GM12873 (cell line): ENCODE results near the gene ANKRD29.

Source experiments
- TF ChIP-seq, protein P1 (sequence below): IDR thresholded peaks from 2 replicates; pipeline ENCODE4 v1.5.1; 2012; ENCODE audit warnings: low read depth, mild to moderate bottlenecking, moderate library complexity, low read length, control low read depth; ENCODE audit not compliant: insufficient read depth; ENCODE audit errors: missing control alignments

Gene ANKRD29

DNA sequence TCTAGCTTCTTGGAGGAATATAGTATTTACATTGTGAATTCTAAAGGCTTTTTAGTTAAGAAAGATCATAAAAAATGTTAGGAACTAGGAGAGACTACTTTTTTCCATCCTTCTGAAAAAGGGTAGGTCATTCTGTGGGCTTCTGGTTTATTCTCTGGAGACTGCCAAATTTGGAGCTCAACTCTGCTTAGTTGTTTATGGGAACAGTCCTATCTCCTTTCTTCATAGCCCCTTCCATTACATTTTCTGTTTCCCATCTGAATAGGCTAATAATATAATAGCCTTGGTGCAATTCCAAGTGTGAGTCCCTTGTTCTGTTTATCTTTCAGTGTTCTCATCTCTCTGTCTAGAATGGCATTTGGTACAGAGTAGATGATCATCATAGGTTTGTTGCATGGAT is 42.1 kb upstream of the ANKRD29 start:
- TF ChIP-seq, protein P1, sequence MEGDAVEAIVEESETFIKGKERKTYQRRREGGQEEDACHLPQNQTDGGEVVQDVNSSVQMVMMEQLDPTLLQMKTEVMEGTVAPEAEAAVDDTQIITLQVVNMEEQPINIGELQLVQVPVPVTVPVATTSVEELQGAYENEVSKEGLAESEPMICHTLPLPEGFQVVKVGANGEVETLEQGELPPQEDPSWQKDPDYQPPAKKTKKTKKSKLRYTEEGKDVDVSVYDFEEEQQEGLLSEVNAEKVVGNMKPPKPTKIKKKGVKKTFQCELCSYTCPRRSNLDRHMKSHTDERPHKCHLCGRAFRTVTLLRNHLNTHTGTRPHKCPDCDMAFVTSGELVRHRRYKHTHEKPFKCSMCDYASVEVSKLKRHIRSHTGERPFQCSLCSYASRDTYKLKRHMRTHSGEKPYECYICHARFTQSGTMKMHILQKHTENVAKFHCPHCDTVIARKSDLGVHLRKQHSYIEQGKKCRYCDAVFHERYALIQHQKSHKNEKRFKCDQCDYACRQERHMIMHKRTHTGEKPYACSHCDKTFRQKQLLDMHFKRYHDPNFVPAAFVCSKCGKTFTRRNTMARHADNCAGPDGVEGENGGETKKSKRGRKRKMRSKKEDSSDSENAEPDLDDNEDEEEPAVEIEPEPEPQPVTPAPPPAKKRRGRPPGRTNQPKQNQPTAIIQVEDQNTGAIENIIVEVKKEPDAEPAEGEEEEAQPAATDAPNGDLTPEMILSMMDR = no peak

DNA sequence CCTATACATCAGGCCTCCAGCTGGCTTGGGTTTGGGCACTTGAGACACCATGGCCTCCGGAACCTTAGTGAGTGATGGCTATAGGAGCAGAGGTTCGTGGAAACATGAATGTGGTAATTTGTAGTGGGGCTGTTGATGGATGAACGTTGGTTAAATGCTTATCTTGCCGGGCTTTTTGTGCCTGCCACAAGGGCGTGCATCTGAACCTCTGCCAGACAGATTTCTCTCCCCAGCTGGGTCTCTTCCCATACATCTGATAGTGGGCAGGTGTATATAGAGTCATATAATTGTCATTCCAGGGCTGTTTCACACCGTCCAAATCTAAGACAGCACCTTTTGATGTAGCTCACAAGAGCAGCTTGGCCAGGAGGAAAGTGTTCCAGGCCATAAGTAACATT is 41.3 kb upstream of the ANKRD29 start:
- TF ChIP-seq, protein P1 = no peak

DNA sequence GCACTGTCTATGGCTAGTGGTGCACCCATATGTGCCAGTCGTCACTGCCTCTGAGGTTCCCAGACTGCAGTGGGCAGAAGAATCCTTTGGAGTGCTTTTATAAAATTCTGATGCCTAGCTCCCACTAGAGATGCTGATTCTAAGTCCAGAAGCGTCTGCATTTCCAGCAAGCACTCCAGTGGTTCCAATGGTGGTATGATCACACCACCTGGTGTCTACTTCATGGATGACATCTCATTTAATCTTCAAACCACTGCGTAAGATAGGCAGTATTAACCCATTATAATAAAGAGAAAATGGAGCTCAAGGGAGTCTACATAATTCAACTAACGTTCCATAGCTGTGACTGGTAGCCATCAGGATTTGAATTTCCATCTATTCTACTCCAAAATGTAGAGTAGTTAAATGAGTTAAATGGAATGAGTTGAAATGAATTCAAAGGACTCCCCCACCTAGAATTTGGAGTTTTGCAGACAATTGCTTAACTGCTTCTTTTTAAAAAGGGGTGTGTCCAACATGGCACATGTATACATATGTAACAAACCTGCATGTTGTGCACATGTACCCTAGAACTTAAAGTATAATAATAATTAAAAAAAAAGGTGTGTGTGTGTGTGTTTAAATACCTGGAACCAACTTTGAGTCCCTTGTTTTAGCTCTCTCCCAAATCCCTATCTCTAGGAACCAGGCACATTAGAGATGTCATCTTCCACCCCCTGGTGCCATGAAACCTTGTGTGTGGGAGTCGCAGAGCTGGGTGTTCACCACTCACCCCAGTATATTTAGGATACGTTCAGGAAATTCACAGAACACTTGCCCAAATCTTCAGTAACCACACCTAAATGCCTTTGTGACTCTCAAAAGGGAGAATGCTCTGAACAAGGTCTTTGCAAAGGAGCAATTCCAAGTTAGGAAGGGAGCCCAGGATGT is 40.6 kb upstream of the ANKRD29 start:
- TF ChIP-seq, protein P1 = peak; percentile 47

DNA sequence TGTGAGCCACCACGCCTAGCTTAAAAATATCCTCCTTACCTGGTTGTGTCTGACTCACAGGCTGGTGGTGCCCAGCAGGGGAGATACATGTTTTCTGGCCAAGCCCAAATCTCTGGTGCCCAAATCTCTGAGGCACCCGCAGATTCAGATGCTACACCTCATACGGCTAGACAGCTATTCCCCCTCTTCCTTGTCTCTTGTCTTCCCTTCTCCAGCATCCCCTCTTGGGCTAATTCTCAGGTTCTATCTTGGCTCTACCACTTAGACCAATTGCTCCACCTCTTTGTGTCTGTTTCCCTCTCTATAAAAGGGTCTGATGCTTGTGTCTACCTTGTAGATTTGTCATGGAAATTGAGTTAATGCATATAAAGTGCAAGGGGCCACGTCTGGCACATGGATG is 39.9 kb upstream of the ANKRD29 start:
- TF ChIP-seq, protein P1 = no peak

DNA sequence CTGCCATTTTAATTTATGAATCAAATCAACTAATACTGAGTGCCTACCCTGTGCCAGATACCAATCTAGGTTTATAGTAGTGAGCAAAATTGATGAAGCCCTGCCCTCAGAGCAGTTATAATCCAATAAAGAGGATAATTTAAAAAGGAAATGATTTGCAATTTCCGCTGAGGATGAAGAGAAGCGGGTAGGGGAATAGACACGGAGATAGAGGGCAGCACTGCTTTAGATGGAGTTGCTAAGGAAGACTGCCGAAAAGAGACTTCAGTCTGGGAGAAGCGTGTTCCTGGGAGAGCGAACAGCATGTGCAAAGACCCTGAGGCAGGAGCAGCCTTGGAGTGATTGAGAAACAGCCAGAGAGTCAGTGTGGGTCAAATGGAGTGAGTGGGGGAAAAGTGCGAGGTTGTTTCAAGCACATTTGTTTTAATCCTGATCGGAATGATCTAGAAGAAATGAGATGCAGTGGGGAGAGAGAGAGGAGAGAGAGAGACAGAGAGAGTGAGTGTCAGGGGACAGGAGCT is 38.9 kb upstream of the ANKRD29 start:
- TF ChIP-seq, protein P1 = no peak

DNA sequence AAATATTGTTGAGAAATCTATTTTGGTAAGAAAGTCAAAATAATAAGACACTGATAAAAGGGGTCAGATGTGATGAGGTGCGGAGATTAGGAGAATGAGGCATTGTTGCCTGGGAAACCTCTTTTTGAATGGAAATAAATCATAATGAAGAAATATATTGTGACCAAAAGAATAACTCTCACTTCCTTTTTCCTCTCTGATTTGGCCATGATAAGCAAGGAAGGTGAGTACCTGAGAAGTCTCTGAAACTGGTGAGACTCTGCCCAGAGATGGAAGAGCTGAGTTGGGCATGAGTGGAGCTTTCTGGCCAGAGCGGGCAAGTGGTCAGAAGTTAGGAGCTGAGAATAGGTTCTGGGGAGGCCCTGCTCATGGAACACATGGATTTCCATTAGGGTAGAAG is 38.3 kb upstream of the ANKRD29 start:
- TF ChIP-seq, protein P1 = no peak

DNA sequence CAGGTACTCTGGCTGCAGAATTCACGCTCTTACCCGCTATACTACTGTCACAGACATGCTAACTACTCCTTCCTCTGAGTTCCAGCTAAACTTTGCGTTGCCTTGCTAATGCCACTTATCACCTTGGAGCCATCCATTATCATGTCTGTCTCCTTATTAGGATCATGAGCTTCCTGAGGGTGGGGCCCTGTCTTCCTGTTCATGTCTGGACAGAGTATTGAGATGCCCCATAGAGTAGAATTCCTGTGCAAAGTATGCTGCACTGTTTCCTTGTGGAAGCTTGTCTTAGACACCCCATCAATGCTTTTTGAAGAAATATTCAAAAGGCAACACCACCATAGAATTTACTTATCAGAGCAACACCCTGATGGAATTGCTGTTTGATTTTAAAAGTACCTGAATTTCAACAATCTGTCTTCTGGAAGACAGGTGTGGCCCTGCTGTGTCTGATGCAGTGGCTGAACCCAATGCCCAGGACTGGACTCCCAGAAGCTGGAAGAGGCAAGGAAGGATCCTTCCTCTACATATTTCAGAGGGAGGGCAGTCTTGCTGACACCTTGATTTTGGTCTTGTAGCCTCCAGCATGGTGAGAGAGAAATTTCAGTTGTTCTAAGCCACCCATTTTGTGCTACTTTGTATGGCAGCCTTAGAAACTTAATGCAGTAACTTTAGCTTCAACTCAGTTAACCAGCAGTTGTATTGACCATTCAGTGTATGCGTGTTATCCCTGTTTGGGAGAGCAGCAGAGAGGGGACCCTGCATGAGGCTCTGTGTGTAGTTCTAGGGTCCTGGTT is 32.1 kb upstream of the ANKRD29 start:
- TF ChIP-seq, protein P1 = no peak
